Ascending aorta (tissue), 2 donors: ENCODE data around the gene DDX28. TPM values are rescaled to one million over a fixed set of nuclear protein-coding genes. Genes with fewer than 3 reads are reported as not detected.
"Not testable (repeated sequence)": the region's sequence is repeated elsewhere in the genome, so short reads cannot be mapped to it uniquely, and the experiment has no call there.

Experiments used
- DNase-seq, 2 donors: peaks; one replicate each; pipeline ENCODE4 v3.0.0-alpha.2; 2019; ENCODE audit warnings: low spot score in 2 of 2
- H3K27ac ChIP-seq, 2 donors: fragments of 200-600 bp; sonication (generic); one replicate each; pipeline ENCODE4 v1.5.1; 2016 to 2017; ENCODE audit warnings: mild to moderate bottlenecking in 1 of 2
- H3K27me3 ChIP-seq: fragments of 200-600 bp; sonication (generic); one replicate; pipeline ENCODE4 v1.5.1; 2017
- H3K36me3 ChIP-seq, 2 donors: fragments of 200-600 bp; sonication (generic); one replicate each; pipeline ENCODE4 v1.5.1; 2016
- H3K4me1 ChIP-seq, 2 donors: fragments of 200-600 bp; sonication (generic); one replicate each; pipeline ENCODE4 v1.5.1; 2016 to 2017; ENCODE audit warnings: mild to moderate bottlenecking in 1 of 2
- H3K4me3 ChIP-seq, 2 donors: fragments of 200-600 bp; sonication (generic); one replicate each; pipeline ENCODE4 v1.5.1; 2016 to 2017; ENCODE audit warnings: mild to moderate bottlenecking in 1 of 2
- H3K9me3 ChIP-seq, 2 donors: fragments of 200-600 bp; sonication (generic); one replicate each; pipeline ENCODE4 v1.5.1; 2016
- intact Hi-C: fragments of 100-400 bp; cut with DNase I; formaldehyde crosslinking; loops from one replicate; pipeline ENCODE4 v1.15.1; 2023
- total RNA-seq: library from RNA; depleted of rRNA; stranded (reverse); fragments of >200 nt; gene quantifications from one replicate; pipeline ENCODE4 v1.1.0, GENCODE V29; 2016
- TF ChIP-seq, protein P1 (sequence below), 3 experiments: fragments of 200-600 bp in 2 of 3; fragments of 450-650 bp in 1 of 3; sonication (generic) in 2 of 3; IDR thresholded peaks; one replicate each; pipeline ENCODE4 v1.5.1; 2016 to 2019; ENCODE audit warnings: antibody characterized with exemption in 3 of 3, mild to moderate bottlenecking in 1 of 3, moderate library complexity in 1 of 3

The DDX28 gene
- total RNA-seq, 1 donor from 2014 or later: 3.0 TPM

GRCh38 chr16:67977005-67977404 is 46.0 kb downstream of the DDX28 start:
- Histone ChIP-seq H3K36me3 (no peaks in the 10 kb centered on the region), H3K4me3 (no peak overlapping the region), H3K27ac (no peak overlapping the region), H3K4me1 (no peaks in the 10 kb centered on the region), H3K9me3 (no peaks in the 10 kb centered on the region), H3K27me3 (no peaks in the 10 kb centered on the region)
- no peak for DNase-seq
- intact Hi-C loops: no loop called here
- TF ChIP-seq, protein P1, sequence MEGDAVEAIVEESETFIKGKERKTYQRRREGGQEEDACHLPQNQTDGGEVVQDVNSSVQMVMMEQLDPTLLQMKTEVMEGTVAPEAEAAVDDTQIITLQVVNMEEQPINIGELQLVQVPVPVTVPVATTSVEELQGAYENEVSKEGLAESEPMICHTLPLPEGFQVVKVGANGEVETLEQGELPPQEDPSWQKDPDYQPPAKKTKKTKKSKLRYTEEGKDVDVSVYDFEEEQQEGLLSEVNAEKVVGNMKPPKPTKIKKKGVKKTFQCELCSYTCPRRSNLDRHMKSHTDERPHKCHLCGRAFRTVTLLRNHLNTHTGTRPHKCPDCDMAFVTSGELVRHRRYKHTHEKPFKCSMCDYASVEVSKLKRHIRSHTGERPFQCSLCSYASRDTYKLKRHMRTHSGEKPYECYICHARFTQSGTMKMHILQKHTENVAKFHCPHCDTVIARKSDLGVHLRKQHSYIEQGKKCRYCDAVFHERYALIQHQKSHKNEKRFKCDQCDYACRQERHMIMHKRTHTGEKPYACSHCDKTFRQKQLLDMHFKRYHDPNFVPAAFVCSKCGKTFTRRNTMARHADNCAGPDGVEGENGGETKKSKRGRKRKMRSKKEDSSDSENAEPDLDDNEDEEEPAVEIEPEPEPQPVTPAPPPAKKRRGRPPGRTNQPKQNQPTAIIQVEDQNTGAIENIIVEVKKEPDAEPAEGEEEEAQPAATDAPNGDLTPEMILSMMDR (IDR thresholded peaks at IDR 0.05): no peak

- Histone ChIP-seq H3K9me3 (no peaks in the 10 kb centered on the region), H3K27me3 (no peaks in the 10 kb centered on the region)
- TF ChIP-seq, protein P1 (IDR thresholded peaks at IDR 0.05): no peak
Measured at GRCh38 chr16:67976205-67976604, 46.8 kb downstream of the DDX28 start.

DNA sequence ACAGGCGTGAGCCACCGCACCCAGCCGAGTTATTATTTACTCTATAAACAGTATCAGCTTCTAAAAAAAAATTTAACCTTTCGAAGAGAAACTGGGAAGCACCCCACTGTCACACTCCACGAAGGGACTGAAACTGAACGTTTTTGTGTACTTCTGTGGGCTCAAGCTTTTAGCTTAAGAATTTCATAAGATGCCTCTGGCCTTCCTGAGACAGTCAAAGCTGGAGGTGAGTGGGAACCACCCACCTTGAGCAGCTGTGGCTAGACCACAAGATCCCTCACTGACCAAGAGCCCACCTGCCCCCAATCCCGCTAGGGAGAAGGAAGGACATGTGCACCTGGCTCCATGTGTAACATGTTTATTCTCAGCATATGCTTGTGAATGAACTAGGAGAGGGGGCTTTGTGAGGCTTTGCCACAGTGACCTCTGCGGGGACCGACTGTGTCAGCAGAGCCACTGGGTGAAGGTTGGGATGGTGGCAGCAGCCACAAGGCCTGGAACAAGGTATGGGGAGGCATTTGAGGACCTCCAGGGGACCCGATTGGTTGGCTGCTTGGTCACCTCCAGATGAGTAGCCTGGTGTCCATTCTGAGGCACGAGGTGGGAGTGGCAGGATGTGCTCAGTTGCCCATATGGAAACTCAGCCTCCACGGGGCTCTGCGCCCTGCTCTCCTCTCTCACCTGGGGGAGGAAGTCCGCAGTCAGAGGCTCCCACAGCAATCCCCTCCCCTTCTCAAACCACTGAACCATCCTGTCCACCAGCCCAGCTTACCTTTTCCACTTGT is 47.5 kb downstream of the DDX28 start:
- Histone ChIP-seq H3K36me3 (no peaks in the 10 kb centered on the region), H3K4me1 (no peaks in the 10 kb centered on the region), H3K4me3 (no peak overlapping the region), H3K27ac (no peak overlapping the region), H3K27me3 (no peaks in the 10 kb centered on the region), H3K9me3 (no peaks in the 10 kb centered on the region)
- TF ChIP-seq, protein P1 (IDR thresholded peaks at IDR 0.05): no peak
- no peak for DNase-seq
- intact Hi-C loops: no loop called here

More at GRCh38 chr16:67976205-67976604, 46.8 kb downstream of the DDX28 start:
- H3K36me3 ChIP-seq: no peaks in the 10 kb centered on the region
- no peak overlapping the region for H3K27ac ChIP-seq
- no peak overlapping the region for H3K4me3 ChIP-seq
- no peaks in the 10 kb centered on the region for H3K4me1 ChIP-seq
- intact Hi-C loops: no loop called here
- DNase-seq: no peak

- H3K9me3 ChIP-seq, DNase-seq, H3K4me3 ChIP-seq, intact Hi-C loops, H3K27ac ChIP-seq, H3K4me1 ChIP-seq, H3K36me3 ChIP-seq, H3K27me3 ChIP-seq: not testable (repeated sequence)
Measured at GRCh38 chr16:67972285-67972684, 50.7 kb downstream of the DDX28 start.

DNA sequence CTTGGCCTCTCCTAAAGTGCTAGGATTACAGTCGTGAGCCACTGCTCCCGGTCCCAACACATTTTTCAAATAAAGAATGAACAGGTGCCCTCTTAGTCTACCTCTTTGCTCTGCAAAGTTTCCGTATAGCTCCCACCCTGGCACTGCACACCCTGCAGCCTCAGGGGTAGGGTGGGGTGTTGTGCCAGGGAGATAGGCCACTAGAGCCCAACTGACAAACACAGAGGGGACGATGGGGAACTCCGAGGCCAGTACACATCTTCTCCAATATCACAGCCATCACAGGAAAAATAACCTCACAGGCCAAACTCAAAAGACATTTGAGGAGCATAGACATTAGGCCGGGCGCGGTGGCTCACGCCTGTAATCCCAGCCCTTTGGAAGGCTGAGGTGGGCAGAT is 51.9 kb downstream of the DDX28 start:
- H3K27ac ChIP-seq: no peak overlapping the region
- no peak overlapping the region for H3K4me3 ChIP-seq
- H3K36me3 ChIP-seq: no peaks in the 10 kb centered on the region
- DNase-seq: no peak
- H3K9me3 ChIP-seq: no peaks in the 10 kb centered on the region
- H3K27me3 ChIP-seq: no peaks in the 10 kb centered on the region
- intact Hi-C loops: no loop called here
- TF ChIP-seq, protein P1 (IDR thresholded peaks at IDR 0.05): no peak
- H3K4me1 ChIP-seq: peaks cover 7 to 15% of the 10 kb centered on the region in 2 donors

Other genes starting within 250 kb of the DDX28 start
- gene RANBP10, start 216.7 kb downstream of the DDX28 start, total RNA-seq: 50.0 TPM
- gene TSNAXIP1, start 216.3 kb downstream of the DDX28 start, total RNA-seq: 5.4 TPM
- gene THAP11, start 180.9 kb downstream of the DDX28 start, total RNA-seq: 85.4 TPM
- 156 TPM for gene NUTF2, start 176.3 kb downstream of the DDX28 start, total RNA-seq
- 220 TPM for gene CENPT, start 175.5 kb downstream of the DDX28 start, total RNA-seq
- 125 TPM for gene EDC4, start 150.2 kb downstream of the DDX28 start, total RNA-seq
- not detected for gene NRN1L, start 138.3 kb downstream of the DDX28 start, total RNA-seq
- 41.0 TPM for gene PSKH1, start 130.0 kb downstream of the DDX28 start, total RNA-seq
- gene CTRL, start 91.4 kb downstream of the DDX28 start, total RNA-seq: 0.43 TPM
- gene PSMB10, start 86.4 kb downstream of the DDX28 start, total RNA-seq: 13.9 TPM
- 6.6 TPM for gene LCAT, start 79.1 kb downstream of the DDX28 start, total RNA-seq
- gene SLC12A4, start 54.6 kb downstream of the DDX28 start, total RNA-seq: 83.2 TPM
- not detected for gene DPEP3, start 42.7 kb downstream of the DDX28 start, total RNA-seq
- 1.1 TPM for gene DPEP2, start 23.7 kb downstream of the DDX28 start, total RNA-seq
- gene DPEP2NB, start 7.3 kb downstream of the DDX28 start, total RNA-seq: not detected
- 7.6 TPM for gene DUS2, start 52 bp upstream of the DDX28 start, total RNA-seq
- gene NFATC3, start 62.1 kb upstream of the DDX28 start, total RNA-seq: 36.4 TPM
- gene ESRP2, start 212.9 kb upstream of the DDX28 start, total RNA-seq: not detected
- gene PLA2G15, start 222.1 kb upstream of the DDX28 start, total RNA-seq: 21.9 TPM
- gene SLC7A6, start 241.3 kb upstream of the DDX28 start, total RNA-seq: 27.7 TPM